GM21526 (cell line): ENCODE results near the gene SUZ12.
A peak's percentile ranks its signal among the peaks of the same experiment; 100 is the strongest.
"Not testable (repeated sequence)": the region's sequence is repeated elsewhere in the genome, so short reads cannot be mapped to it uniquely, and the experiment has no call there.

Experiments
- ATAC-seq: cut with Tn5 transposase; IDR thresholded peaks from one replicate; pipeline ENCODE4 v1.9.1; 2021; ENCODE audit warnings: moderate library complexity; ENCODE audit not compliant: unreplicated experiment, low FRiP score

Gene SUZ12

DNA sequence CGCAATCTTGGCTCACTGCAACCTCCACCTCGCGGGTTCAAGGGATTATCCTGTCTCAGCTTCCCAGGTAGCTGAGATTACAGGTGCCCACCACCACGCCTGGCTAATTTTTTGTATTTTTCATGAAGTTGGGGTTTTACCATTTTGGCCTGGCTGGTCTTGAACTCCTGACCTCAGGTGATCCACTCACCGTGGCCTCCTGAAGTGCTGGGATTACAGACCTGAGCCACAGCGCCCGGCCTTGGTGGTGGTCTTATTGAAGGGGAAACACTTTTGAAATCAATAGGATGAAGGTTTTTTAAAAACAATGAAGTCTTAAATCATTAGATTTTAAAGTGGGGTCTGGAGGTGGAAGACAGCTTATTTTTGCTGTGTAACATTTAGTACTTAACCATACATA lies 5.6 kb downstream of the SUZ12 start:
- not testable (repeated sequence) for ATAC-seq

DNA sequence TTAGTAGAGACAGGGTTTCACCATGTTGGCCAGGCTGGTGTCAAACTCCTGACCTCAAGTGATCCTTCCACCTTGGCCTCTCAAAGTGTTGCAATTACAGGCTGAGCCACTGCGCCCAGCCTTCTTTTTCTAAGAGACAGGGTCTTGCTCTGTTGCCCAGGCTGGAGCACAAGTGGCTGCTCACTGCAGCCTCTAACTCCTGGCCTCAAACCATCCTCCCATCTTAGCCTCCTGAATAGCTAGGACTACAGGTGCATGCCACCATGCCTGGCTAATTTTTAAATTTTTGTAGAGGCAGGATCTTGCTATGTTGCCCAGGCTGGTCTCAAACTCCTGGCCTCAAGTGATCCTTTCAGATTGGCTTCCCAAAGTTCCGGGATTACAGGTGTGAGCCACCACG lies 15.1 kb downstream of the SUZ12 start:
- ATAC-seq, result not testable (repeated sequence)

DNA sequence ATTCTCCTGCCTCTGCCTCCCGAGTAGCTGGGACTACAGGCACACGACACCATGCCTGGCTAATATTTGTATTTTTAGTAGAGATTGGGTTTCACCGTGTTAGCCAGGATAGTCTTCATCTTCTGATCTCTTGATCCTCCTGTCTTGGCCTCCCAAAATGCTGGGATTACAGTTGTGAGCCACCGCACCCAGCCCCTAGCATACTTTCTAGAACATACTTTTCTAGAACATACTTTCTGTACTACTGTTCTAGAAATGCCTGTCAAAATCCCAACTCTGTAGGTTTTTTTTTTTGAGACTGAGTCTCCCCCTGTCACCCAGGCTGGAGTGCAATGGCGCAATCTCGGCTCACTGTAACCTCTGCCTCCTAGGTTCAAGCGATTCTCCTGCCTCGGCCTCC lies 27.3 kb downstream of the SUZ12 start:
- ATAC-seq, result not testable (repeated sequence)

DNA sequence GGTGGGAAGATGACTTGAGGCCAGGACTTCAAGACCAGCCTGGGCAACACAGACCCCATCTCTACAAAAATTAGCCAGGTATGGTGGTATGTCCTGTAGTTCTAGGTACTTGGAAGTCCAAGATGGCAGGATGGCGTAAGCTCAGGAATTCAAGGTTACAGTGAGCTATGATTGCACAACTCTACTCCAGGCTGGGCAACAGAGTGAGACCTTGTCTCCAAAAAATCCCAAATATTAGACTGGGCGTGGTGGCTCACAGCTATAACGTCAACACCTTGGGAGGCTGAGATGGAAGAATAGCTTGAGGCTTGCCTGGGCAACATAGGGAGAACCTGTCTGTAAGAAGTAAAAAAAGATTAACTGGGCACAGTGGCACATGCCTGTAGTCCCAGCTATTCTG lies 30.8 kb downstream of the SUZ12 start:
- no peak for ATAC-seq

DNA sequence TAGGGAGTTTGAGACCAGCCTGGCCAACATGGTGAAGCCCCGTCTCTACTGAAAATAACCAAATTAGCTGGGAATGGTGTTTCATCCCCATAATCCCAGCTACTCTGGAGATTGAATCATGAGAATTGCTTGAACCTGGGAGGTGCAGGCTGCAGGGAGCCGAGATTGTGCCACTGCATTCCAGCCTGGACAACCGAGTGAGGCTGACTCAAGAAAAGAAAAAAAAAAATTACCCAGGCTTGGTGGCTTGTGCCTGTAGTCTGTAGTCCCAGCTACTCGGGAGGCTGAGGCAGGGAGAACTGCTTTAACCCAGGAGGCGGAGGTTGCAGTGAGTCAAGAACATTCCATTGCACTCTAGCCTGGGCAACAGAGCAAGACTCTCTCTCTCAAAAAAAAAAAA lies 33.6 kb downstream of the SUZ12 start:
- ATAC-seq, result not testable (repeated sequence)

DNA sequence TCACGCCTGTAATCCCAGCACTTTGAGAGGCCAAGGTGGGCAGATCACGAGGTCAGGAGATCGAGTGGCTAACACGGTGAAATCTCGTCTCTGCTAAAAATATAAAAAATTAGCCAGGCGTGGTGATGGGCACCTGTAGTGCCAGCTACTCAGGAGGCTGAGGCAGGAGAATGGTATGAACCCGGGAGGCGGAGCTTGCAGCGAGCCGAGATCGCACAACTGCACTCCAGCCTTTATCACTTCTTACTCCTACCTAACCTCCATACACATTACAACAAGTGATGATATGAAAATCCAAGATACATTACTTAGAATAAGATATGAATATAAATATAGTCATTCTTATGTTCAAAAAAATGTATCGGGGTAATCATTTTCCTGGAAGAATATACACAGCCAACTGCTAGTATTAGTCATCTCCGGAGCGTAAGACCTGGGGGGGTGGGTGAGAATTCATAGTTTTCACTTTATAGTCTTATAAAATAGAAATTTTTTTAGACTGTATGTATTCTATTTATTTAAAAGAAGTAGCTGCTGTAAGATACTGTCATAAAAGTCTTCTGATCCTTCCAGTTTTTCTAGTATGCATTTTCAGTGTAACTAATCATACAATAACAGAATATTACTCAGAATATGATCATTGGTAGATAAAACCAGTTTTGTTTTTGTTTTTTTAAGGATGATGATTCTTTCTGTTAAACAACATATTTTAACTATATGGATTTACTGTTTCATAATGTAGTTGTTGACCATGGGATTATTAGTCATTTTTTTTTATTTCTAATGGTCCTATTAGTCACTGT lies 37.7 kb downstream of the SUZ12 start:
- ATAC-seq, result not testable (repeated sequence)

DNA sequence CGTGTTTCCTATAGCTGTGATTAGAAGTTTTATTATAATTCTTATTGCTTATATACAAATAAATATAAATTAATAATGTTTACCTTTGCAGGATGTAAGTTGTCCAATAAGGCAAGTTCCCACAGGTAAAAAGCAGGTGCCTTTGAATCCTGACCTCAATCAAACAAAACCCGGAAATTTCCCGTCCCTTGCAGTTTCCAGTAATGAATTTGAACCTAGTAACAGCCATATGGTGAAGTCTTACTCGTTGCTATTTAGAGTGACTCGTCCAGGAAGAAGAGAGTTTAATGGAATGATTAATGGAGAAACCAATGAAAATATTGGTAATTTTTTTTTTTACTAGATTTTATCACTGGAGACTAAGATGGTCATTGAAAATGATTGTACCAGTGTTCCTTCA lies 38.6 kb downstream of the SUZ12 start:
- not testable (repeated sequence) for ATAC-seq

DNA sequence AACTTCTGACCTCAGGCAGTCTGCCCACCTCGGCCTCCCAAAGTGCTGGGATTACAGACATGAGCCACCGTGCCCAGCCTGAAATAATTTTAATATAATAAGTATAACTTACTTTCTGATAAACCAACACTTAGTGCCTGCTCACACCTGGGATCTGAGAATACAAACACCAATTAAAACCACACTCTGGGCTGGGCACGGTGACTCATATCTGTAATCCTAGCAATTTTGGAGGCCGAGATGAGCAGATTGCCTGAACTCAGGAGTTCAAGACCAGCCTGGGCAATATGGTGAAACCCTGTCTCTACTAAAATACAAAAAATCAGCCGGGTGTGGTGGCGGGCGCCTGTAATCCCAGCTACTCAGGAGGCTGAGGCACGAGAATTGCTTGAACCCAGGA lies 55.0 kb downstream of the SUZ12 start:
- not testable (repeated sequence) for ATAC-seq

DNA sequence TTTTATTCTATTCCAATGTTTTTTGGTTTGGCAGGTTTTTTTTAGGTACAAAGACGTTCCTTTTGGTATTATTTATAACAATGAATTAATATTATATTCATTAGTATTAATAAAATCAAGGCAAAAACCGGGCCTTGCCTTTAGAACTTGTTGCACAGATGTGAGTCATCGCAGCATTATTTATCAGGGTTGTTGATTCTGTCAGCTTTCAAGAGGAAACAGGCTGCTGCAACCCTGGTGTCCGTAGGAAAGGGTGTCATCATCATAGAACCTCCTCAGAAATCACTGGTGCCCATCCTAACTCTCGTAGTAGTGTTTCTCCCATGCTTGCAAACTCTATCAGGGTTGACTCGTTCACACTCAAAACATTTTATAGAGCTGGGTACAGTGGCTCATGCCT lies 60.2 kb downstream of the SUZ12 start:
- ATAC-seq, result no peak

DNA sequence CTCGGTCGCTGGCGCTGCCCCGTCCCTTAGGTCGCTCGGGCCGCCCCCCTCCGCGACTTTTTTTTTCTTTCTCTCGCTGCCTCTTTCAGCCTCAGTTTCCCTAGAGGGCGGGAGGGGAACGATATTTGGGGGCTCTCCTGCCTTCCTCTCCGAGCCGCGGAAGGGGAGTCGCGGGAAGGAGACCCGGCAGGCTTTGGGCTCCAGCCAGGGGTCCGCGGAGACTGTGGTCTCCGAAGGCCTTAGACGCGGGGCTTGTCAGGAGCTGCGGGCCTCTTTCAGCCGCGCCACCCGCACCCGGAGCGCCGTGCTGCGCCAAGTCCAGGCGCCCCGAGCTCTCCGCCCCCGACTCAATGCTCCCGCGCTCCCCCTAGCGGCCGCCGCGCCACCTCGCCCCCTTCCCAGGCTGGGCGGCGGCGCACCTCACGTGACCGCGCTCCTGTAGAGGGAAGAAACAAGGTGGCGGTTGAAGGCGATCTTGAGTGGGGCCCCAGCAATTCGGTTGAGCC lies 70.2 kb downstream of the SUZ12 start, which contains the start of gene LRRC37B:
TSS of gene LRRC37B (plus strand) at position 427 of the 506 bp plus-strand sequence. CDS start 14,010 bp downstream, outside the sequence.
- ATAC-seq, result peak; percentile 80

DNA sequence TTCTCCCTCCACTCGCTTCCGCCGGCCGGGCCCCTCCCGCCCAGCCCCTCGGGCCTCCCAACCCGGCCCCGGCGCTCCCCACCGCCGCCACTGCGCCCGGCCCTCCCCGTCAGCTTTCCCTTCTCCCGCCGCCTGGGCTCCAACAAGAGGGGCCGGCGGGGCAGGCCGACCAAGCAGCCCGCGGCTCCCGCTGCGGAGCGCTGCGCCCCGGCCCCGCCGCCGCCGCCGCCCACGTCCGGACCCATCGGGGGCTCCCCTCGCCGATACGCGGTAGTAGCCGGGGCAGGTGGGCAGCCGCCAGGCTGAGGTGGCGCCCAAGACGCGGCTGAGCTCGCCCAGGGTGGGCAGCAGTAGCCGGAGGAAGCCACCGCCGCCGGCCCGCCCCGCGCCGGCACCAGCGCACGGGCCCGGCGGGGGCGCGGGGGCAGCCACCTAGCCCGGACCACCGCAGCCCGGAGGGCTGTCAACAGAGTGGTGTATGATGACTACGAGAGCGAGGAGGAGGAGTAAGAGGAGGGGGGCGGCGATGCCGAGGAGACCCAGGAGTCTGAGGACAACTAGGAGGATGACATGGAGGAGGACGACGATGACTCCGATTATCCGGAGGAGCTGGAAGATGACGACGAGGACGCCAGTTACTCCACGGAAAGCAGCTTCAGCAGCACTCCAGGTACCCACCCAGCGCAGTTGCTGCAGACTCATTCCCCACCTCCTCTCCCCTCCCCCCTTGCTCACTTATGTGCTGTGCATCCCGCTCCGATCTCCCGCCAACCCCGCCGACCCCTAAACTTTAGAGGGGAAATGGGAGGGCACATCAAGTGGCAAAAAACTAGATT lies 70.9 kb downstream of the SUZ12 start:
- ATAC-seq, result peak; percentile 27

DNA sequence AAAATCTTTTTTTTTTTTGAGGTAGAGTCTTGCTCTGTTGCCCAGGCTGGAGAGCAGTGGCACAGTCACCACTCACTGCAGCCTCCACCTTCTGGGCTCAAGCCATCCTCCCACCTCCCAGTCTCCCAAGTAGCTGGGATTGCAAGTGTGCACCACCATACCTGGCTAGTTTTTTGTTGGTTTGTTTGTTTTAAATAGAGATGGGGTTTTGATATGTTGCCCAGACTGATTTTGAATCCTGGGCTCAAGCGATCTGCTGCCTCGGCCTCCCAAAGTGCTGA lies 72.4 kb downstream of the SUZ12 start:
- ATAC-seq, result no peak

DNA sequence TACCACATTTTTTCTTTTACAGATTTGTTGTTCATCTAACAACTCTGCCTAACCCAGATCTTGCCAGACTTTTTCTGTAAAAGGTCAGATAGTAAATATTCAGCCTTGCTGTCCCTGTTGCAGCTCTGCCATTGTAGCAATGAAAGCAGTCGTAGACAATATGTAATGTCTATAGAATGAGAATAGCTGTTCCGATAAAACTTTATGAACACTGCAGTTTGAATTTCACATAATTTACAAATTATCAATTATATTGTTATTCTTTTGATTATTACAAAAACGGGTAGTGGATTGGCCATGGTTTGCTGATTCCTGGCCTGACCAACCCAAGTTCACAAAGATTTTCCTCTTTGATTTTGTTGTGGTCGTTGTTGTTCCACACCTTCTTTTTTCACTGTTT lies 73.3 kb downstream of the SUZ12 start:
- ATAC-seq, result no peak

DNA sequence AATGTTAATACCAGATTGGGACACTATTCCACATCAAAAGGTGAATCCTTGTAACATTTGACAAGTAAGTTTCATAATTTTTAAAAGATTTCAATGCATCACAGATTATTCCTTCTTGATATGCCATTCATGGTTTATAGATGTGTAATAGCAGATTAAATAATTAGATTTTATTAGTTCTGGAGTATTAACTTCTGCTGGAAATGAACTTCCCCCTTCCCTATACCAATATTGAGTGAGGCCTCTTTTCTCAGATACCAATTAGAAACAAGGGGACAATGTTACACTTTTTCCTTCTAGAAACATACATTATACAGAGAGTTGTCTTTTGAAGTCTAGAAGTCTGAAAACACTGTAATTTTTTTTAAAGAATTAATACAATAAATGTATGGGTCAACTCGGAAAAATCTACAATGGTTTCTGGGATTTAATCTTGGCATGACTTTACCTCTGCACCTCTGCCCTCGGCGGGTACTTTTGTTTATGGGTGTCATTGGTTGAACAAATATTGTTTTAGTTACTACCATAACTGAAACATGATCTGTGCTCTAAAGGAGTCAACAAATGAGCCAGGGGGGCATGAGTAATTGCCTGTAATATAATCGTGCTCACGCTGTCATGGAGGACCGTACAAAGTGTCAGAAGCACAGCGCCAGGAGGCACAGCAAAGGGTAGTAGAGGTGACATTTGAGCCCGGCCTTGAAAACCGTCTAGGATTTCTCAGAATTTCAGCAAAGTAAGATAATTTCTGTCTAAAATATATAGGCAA lies 78.6 kb downstream of the SUZ12 start:
- no peak for ATAC-seq

DNA sequence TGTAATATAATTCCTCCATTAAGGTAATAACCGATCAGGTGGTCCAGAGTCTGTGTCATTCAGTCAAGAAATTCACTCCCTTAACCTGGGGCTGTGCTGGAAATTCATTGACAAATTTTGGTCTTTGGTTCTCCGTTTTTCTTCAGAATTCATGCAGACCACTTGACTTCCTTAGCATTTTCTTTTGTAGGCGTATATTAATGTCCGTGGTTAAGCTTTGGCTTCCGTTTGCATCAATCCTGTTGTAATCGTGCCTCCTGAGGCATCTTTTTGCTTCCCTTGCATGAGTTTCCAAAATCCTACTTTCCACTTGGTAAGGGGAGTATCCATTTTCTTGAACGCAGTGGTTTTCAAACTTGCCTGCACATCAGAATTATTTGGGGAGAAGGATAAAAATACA lies 79.4 kb downstream of the SUZ12 start:
- ATAC-seq, result no peak

DNA sequence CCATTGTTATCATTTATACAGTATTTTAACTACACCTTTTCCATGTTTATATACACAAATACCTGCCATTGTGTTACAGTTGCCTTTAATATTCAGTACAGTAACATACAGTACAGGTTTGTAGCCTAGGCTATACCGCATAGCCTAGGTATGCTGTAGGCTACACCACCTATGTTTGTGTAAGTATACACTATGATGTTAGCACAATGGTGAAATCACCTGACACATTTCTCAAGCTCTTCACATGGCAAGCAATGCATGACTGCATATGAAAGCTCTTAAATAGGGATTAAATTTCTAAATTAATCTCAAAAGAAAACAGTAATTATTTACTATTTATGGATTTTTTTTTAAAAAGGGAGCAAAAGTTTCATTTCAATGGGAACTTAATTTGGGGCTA lies 82.4 kb downstream of the SUZ12 start:
- ATAC-seq, result no peak

DNA sequence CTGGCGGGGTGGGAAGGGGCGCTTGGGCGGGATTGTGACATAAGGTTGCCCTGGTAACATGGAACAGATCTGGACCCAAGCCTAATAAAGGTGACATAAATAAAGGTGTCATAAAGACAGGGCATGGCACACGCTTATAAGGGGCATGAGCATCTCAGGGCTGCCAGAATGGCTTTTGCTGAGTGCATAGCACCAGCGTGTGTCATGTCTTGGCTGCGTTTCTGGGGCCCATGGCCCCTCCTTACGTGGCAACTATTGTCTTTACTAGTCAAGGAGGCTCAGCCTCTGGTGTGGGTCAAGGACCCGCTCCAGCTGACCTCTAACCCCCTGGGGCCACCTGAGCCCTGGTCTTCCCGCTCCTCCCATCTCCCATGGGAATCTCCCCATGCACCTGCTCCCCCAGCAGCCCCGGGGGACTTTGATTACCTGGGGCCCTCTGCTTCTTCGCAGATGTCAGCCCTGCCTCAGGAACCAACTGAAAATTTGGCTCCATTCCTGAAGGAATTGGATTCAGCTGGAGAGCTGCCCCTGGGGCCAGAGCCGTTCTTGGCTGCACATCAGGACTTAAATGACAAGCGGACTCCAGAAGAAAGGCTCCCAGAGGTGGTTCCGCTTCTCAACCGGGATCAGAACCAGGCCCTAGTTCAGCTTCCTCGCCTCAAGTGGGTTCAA lies 84.3 kb downstream of the SUZ12 start:
- ATAC-seq, result no peak

DNA sequence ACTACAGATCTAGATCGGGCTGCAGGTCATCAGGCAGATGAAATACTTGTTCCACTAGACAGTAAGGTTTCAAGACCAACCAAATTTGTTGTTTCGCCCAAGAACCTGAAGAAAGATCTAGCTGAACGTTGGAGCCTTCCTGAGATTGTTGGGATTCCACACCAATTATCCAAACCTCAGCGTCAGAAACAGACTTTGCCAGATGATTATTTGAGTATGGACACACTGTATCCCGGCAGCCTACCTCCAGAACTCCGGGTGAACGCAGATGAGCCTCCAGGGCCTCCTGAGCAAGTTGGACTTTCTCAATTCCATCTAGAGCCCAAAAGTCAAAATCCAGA lies 84.8 kb downstream of the SUZ12 start:
- no peak for ATAC-seq

DNA sequence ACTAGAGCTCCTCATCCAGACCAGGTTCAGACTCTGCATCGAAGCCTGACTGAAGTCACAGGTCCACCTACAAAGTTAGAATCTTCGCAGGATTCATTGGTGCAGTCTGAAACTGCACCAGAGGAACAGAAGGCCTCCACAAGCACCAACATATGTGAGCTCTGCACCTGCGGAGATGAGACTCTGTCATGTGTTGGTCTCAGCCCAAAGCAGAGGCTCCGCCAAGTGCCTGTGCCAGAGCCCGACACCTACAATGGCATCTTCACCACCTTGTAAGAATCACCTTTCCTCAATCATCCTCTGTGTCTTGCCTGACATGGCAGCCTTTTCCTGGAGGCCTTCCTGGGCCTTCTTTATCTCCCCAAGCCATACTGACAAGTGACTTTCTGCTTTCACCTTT lies 85.7 kb downstream of the SUZ12 start:
- ATAC-seq, result not testable (repeated sequence)

DNA sequence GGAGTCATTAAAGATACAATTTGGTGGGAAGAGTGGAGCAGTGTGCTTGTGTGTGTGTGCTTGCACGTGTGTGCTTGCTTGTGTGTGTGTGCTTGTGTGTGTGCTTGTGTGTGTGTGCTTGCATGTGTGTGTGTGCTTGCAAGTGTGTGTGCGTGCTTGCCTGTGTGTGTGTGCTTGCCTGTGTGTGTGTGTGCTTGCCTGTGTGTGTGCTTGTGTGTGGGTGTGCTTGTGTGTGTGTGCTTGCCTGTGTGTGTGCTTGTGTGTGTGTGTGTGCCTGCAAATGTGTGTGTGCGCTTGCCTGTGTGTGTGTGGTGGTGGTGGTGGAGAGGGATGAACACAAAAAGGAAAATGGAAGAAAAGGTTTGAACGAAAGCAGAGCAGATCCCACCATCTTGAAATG lies 90.5 kb downstream of the SUZ12 start:
- not testable (repeated sequence) for ATAC-seq
